GM23338 (cell line): ENCODE data around the gene PDE7B. TPM values are rescaled to one million over a fixed set of nuclear protein-coding genes. Genes with fewer than 3 reads are reported as not detected.

Source experiments
- ATAC-seq: fragments of 200-7000 bp; cut with Tn5 transposase; 3 replicates; pipeline ENCODE4 v1.9.1; 2020
- DNase-seq: peaks from one replicate; pipeline ENCODE4 v3.0.0-alpha.2; 2015; ENCODE audit warnings: low spot score
- H2AFZ ChIP-seq: fragments of 200-600 bp; sonication (generic); 2 replicates; pipeline ENCODE4 v1.8.0; 2016; ENCODE audit warnings: antibody characterized with exemption, mild to moderate bottlenecking, moderate library complexity
- H3F3A ChIP-seq: fragments of 200-600 bp; sonication (generic); replicated peaks from 2 replicates; pipeline ENCODE4 v1.8.0; 2017; ENCODE audit warnings: antibody characterized with exemption, mixed run types, low read depth
- H3K27ac ChIP-seq: fragments of 200-600 bp; sonication (generic); 2 replicates; pipeline ENCODE4 v1.6.1; 2016; ENCODE audit warnings: low read depth
- H3K27me3 ChIP-seq: fragments of 200-600 bp; sonication (generic); 2 replicates; pipeline ENCODE4 v1.8.0; 2016; ENCODE audit warnings: mild to moderate bottlenecking, mixed run types, moderate library complexity; ENCODE audit not compliant: insufficient read depth
- H3K36me3 ChIP-seq: fragments of 200-600 bp; sonication (generic); 2 replicates; pipeline ENCODE4 v1.8.0; 2016; ENCODE audit warnings: mild to moderate bottlenecking; ENCODE audit not compliant: insufficient read depth
- H3K4me1 ChIP-seq: fragments of 200-600 bp; sonication (generic); 2 replicates; pipeline ENCODE4 v1.8.0; 2016; ENCODE audit warnings: mild to moderate bottlenecking, moderate library complexity; ENCODE audit not compliant: insufficient read depth
- H3K4me2 ChIP-seq: fragments of 200-600 bp; sonication (generic); 2 replicates; pipeline ENCODE4 v1.7.1; 2017; ENCODE audit warnings: mixed run types
- H3K4me3 ChIP-seq: fragments of 200-600 bp; sonication (generic); 2 replicates; pipeline ENCODE4 v1.6.1; 2016; ENCODE audit warnings: mixed run types
- H3K79me2 ChIP-seq: fragments of 200-600 bp; sonication (generic); replicated peaks from 2 replicates; pipeline ENCODE4 v1.8.0; 2017; ENCODE audit warnings: mild to moderate bottlenecking; ENCODE audit not compliant: insufficient read depth
- H3K9me2 ChIP-seq: fragments of 200-600 bp; sonication (generic); 2 replicates; pipeline ENCODE4 v1.8.0; 2017; ENCODE audit not compliant: insufficient read depth
- H4K20me1 ChIP-seq: fragments of 200-600 bp; sonication (generic); replicated peaks from 2 replicates; pipeline ENCODE4 v1.8.0; 2017; ENCODE audit warnings: mild to moderate bottlenecking; ENCODE audit not compliant: insufficient read depth
- H3K27ac Mint-ChIP-seq: 2 replicates; pipeline ENCODE4 v1.8.0; 2020; ENCODE audit warnings: inconsistent platforms, mild to moderate bottlenecking, moderate library complexity, mixed read lengths
- H3K27me3 Mint-ChIP-seq: 3 replicates; pipeline ENCODE4 v1.8.0; 2022; ENCODE audit warnings: low read depth, mild to moderate bottlenecking, moderate library complexity, mixed read lengths, inconsistent platforms; ENCODE audit not compliant: insufficient read depth, poor library complexity
- H3K36me3 Mint-ChIP-seq: 3 replicates; pipeline ENCODE4 v1.8.0; 2021; ENCODE audit warnings: low read depth, mild to moderate bottlenecking, inconsistent platforms, moderate library complexity, mixed read lengths
- H3K4me1 Mint-ChIP-seq: 3 replicates; pipeline ENCODE4 v1.8.0; 2020; ENCODE audit warnings: mild to moderate bottlenecking, inconsistent platforms, mixed read lengths
- H3K4me3 Mint-ChIP-seq: 3 replicates; pipeline ENCODE4 v1.8.0; 2021; ENCODE audit warnings: moderate library complexity, mild to moderate bottlenecking, inconsistent platforms, mixed read lengths
- H3K9me3 Mint-ChIP-seq: 3 replicates; pipeline ENCODE4 v1.8.0; 2020; ENCODE audit warnings: moderate library complexity, mild to moderate bottlenecking, inconsistent platforms, mixed read lengths
- CREB1 ChIP-seq: fragments of 250-450 bp; sonication (Bioruptor Pico); IDR thresholded peaks from 2 replicates; pipeline ENCODE4 v1.5.0; 2020; ENCODE audit warnings: low read depth, mild to moderate bottlenecking, moderate library complexity
- ETS1 ChIP-seq: IDR thresholded peaks from 2 replicates; pipeline ENCODE4 v1.6.1; 2016; ENCODE audit warnings: antibody characterized with exemption
- EZH2 ChIP-seq: fragments of 200-600 bp; sonication (generic); IDR thresholded peaks from one replicate; pipeline ENCODE4 v1.8.0; 2017; ENCODE audit warnings: antibody characterized with exemption, mild to moderate bottlenecking, low read depth; ENCODE audit not compliant: unreplicated experiment
- JUNB ChIP-seq: IDR thresholded peaks from one replicate; pipeline ENCODE4 v1.6.1; 2016; ENCODE audit warnings: antibody characterized with exemption; ENCODE audit not compliant: unreplicated experiment
- NANOG ChIP-seq: IDR thresholded peaks from 2 replicates; pipeline ENCODE4 v1.6.1; 2016; ENCODE audit warnings: antibody characterized with exemption, borderline replicate concordance
- POLR2AphosphoS5 ChIP-seq: IDR thresholded peaks from 2 replicates; pipeline ENCODE4 v1.6.1; 2016; ENCODE audit warnings: antibody characterized with exemption, low read depth
- REST ChIP-seq: IDR thresholded peaks from one replicate; pipeline ENCODE4 v1.6.1; 2018; ENCODE audit warnings: antibody characterized with exemption; ENCODE audit not compliant: unreplicated experiment
- ZNF114 ChIP-seq: fragments of 250-450 bp; sonication (Bioruptor Pico); IDR thresholded peaks from 2 replicates; pipeline ENCODE4 v1.5.0; 2020; ENCODE audit warnings: mild to moderate bottlenecking, moderate library complexity
- polyA plus RNA-seq: library from polyadenylated mRNA; unstranded; fragments of >200 nt; fragmentation: Nextera tagmentation; extraction: Ambion mirVana; gene quantifications from 2 replicates; pipeline ENCODE4 v1.2.1, GENCODE V29; 2016
- total RNA-seq: library from RNA; depleted of rRNA; stranded (reverse); fragments of >200 nt; shearing (Covaris generic); gene quantifications from 2 replicates; pipeline ENCODE4 v1.2.3, GENCODE V29; 2014
- TF ChIP-seq, protein P1 (sequence below), 2 experiments: fragments of 200-600 bp in 1 of 2; sonication (generic) in 1 of 2; conservative IDR thresholded peaks; 2 replicates each; pipeline versions ENCODE4 v1.5.1 to v1.6.1; 2016 to 2017; ENCODE audit warnings: antibody characterized with exemption in 2 of 2, low read depth in 2 of 2, mild to moderate bottlenecking in 2 of 2, moderate library complexity in 1 of 2

PDE7B gene
- total and polyA plus RNA-seq, 2 experiments from 2014 or later: 0.07 TPM; not detected in 1

- Histone ChIP-seq H3K4me2 (no peak overlapping the region), H3K79me2 (no peaks in the 10 kb centered on the region), H3K9me2 (no peaks in the 10 kb centered on the region), H3F3A (no peaks in the 10 kb centered on the region), H2AFZ (no peak overlapping the region), H3K36me3 (no peaks in the 10 kb centered on the region), H3K4me3 (no peak overlapping the region), H4K20me1 (no peaks in the 10 kb centered on the region), H3K27ac (no peak overlapping the region), H3K4me1 (no peaks in the 10 kb centered on the region), H3K27me3 (peaks cover 4% of the 10 kb centered on the region)
- ATAC-seq: no peak
- no peak overlapping the region for H3K4me3 Mint-ChIP-seq
- TF ChIP-seq, protein P1, sequence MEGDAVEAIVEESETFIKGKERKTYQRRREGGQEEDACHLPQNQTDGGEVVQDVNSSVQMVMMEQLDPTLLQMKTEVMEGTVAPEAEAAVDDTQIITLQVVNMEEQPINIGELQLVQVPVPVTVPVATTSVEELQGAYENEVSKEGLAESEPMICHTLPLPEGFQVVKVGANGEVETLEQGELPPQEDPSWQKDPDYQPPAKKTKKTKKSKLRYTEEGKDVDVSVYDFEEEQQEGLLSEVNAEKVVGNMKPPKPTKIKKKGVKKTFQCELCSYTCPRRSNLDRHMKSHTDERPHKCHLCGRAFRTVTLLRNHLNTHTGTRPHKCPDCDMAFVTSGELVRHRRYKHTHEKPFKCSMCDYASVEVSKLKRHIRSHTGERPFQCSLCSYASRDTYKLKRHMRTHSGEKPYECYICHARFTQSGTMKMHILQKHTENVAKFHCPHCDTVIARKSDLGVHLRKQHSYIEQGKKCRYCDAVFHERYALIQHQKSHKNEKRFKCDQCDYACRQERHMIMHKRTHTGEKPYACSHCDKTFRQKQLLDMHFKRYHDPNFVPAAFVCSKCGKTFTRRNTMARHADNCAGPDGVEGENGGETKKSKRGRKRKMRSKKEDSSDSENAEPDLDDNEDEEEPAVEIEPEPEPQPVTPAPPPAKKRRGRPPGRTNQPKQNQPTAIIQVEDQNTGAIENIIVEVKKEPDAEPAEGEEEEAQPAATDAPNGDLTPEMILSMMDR (conservative IDR thresholded peaks at IDR 0.05; ENCODE audit: low read depth in 2 of 2): no peak
- no peak for TF ChIP-seq REST
- TF ChIP-seq CREB1 (CRISPR knock-in tag): no peak
- no peak for TF ChIP-seq ZNF114
- no peak for TF ChIP-seq NANOG
- TF ChIP-seq ETS1: no peak
- TF ChIP-seq POLR2AphosphoS5: no peak
- DNase-seq: no peak
- no peaks in the 10 kb centered on the region for H3K36me3 Mint-ChIP-seq
- peaks cover 2% of the 10 kb centered on the region for H3K27me3 Mint-ChIP-seq
- no peaks in the 10 kb centered on the region for H3K4me1 Mint-ChIP-seq
- H3K9me3 Mint-ChIP-seq: peaks cover 3% of the 10 kb centered on the region; the same call in 2 of the 3 replicates
- H3K27ac Mint-ChIP-seq: no peak overlapping the region
Observed at GRCh38 chr6:136095986-136096385, 244.5 kb downstream of the PDE7B start.

DNA sequence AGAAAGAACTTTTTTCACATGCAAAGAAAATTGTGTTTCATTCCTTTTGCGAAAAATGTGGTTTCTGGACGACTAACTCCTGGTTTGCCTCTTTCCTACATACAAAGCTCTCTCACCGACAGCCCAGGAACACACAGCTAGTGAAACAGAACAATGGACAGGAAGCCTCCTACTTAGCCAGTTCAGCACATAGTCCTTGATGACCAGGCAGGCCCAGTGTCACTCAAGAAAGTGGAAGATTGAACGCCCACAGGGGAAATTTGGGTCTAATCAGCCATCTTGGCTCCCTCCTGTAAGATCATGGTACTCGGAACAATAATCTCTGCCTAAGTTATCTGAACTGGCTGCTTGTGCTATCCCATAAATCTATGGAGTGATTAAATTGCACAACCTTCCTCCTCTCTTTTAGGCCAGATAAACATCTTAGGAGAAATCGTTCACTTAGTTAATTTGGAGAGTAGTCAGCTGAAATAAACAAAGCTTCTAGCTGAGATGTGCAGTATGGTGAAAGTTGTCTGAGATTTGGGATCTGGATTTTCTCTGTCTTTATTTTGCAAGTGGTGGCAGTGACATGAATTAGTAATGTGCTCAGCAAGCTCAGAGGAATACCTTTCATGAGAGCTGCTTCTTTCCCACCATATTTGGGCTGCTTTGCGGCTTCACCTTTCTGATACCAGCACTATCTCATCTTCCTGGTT, 251.6 kb downstream of the PDE7B start:
- H3K9me3 Mint-ChIP-seq: no peaks in the 10 kb centered on the region; the same call in 2 of the 3 replicates
- no peaks in the 10 kb centered on the region for H3K36me3 Mint-ChIP-seq
- DNase-seq: peak; percentile 28
- peaks cover 73% of the 10 kb centered on the region for H3K27me3 Mint-ChIP-seq
- no peak overlapping the region for H3K27ac ChIP-seq
- no peak overlapping the region for H3K4me3 ChIP-seq
- no peak overlapping the region for H3K4me3 Mint-ChIP-seq
- H3K4me1 Mint-ChIP-seq: peaks cover 29% of the 10 kb centered on the region
- H3K27ac Mint-ChIP-seq: no peak overlapping the region
- 0 out of 2 replicates have a peak, but pooled peaks cover 2% of the 10 kb centered on the region for H3K9me2 ChIP-seq
- H3K36me3 ChIP-seq: no peaks in the 10 kb centered on the region
- H2AFZ ChIP-seq: no peak overlapping the region
- H3K79me2 ChIP-seq: no peaks in the 10 kb centered on the region
- no peaks in the 10 kb centered on the region; the same call in 1 of the 2 replicates for H4K20me1 ChIP-seq
- no peaks in the 10 kb centered on the region for H3F3A ChIP-seq
- ATAC-seq: peak; percentile 63
- peaks cover 34% of the 10 kb centered on the region for H3K4me1 ChIP-seq
- peaks cover 73% of the 10 kb centered on the region for H3K27me3 ChIP-seq
- peak overlapping the region; percentile 61 for H3K4me2 ChIP-seq
- TF ChIP-seq EZH2: no peak
- no peak for TF ChIP-seq JUNB
- no peak for TF ChIP-seq NANOG
- TF ChIP-seq ZNF114: no peak
- no peak for TF ChIP-seq REST
- TF ChIP-seq POLR2AphosphoS5: no peak
- no peak for TF ChIP-seq CREB1 (CRISPR knock-in tag)
